Parathyroid adenoma (tissue), 2 donors: Measurements from ENCODE around the gene SOBP.

Experiments used
- H2AFZ ChIP-seq: fragments of 300-600 bp; sonication (generic); one replicate; pipeline ENCODE4 v1.7.0; 2017; ENCODE audit warnings: antibody characterized with exemption, mild to moderate bottlenecking
- H3K27ac ChIP-seq: fragments of 300-600 bp; sonication (generic); one replicate; pipeline ENCODE4 v1.7.0; 2017
- H3K27me3 ChIP-seq: fragments of 300-600 bp; sonication (generic); one replicate; pipeline ENCODE4 v1.7.0; 2017; ENCODE audit warnings: low read length; ENCODE audit not compliant: control insufficient read depth, insufficient read depth
- H3K36me3 ChIP-seq: fragments of 300-600 bp; sonication (generic); one replicate; pipeline ENCODE4 v1.7.0; 2017; ENCODE audit warnings: low read length; ENCODE audit not compliant: control insufficient read depth, insufficient read depth
- H3K4me1 ChIP-seq: fragments of 300-600 bp; sonication (generic); one replicate; pipeline ENCODE4 v1.7.0; 2017; ENCODE audit warnings: control low read depth
- H3K4me2 ChIP-seq: fragments of 300-600 bp; sonication (generic); one replicate; pipeline ENCODE4 v1.7.0; 2017; ENCODE audit warnings: low read length
- H3K4me3 ChIP-seq: fragments of 300-600 bp; sonication (generic); one replicate; pipeline ENCODE4 v1.7.0; 2017; ENCODE audit warnings: low read depth, low read length
- H3K79me2 ChIP-seq: fragments of 300-600 bp; sonication (generic); one replicate; pipeline ENCODE4 v1.7.0; 2017; ENCODE audit warnings: control low read depth
- H3K9ac ChIP-seq: fragments of 300-600 bp; sonication (generic); one replicate; pipeline ENCODE4 v1.7.0; 2017; ENCODE audit warnings: mild to moderate bottlenecking
- H3K9me3 ChIP-seq: fragments of 300-600 bp; sonication (generic); one replicate; pipeline ENCODE4 v1.7.0; 2017; ENCODE audit warnings: low read length; ENCODE audit not compliant: control insufficient read depth
- TF ChIP-seq, protein P1 (sequence below): fragments of 300-600 bp; sonication (generic); IDR thresholded peaks from one replicate; pipeline ENCODE4 v1.7.0; 2017; ENCODE audit warnings: antibody characterized with exemption, mild to moderate bottlenecking
- donor health status: primary hyperparathyroidism.

The SOBP gene

DNA sequence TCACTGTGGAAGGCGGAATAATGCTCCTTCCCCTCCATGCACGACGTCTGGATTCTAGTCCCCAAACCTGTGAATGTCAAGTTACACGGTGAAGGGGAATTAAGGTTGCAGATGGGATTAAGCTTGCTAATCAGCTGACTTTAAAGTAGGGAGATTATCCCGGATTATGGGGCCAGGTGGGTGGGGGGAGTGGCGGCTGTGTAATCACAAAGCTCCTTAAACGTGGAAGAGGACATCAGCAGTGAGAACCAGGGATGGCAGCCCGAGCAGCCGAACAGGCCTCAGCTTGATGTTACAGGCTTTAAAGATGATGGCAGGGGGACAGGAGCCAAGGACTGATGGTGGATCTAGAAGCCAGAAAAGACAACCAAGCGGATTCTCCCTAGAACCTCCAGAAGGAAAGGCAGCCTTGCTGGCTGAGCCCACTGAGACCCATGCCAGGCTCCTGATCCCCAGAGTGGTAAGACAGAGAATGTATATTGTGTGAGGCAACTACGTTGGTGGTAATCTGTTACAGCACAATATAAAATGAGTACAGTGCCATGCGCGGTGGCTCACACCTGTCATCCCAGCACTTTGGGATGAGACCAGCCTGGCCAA lies 216.7 kb downstream of the SOBP start:
- Histone ChIP-seq H3K27ac (no peak overlapping the region), H2AFZ (no peak overlapping the region), H3K4me2 (no peak overlapping the region), H3K9ac (no peak overlapping the region), H3K79me2 (no peaks in the 10 kb centered on the region), H3K4me1 (no peaks in the 10 kb centered on the region), H3K27me3 (no peaks in the 10 kb centered on the region), H3K36me3 (no peaks in the 10 kb centered on the region), H3K9me3 (no peaks in the 10 kb centered on the region), H3K4me3 (no peak overlapping the region)
- TF ChIP-seq, protein P1, sequence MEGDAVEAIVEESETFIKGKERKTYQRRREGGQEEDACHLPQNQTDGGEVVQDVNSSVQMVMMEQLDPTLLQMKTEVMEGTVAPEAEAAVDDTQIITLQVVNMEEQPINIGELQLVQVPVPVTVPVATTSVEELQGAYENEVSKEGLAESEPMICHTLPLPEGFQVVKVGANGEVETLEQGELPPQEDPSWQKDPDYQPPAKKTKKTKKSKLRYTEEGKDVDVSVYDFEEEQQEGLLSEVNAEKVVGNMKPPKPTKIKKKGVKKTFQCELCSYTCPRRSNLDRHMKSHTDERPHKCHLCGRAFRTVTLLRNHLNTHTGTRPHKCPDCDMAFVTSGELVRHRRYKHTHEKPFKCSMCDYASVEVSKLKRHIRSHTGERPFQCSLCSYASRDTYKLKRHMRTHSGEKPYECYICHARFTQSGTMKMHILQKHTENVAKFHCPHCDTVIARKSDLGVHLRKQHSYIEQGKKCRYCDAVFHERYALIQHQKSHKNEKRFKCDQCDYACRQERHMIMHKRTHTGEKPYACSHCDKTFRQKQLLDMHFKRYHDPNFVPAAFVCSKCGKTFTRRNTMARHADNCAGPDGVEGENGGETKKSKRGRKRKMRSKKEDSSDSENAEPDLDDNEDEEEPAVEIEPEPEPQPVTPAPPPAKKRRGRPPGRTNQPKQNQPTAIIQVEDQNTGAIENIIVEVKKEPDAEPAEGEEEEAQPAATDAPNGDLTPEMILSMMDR: no peak

DNA sequence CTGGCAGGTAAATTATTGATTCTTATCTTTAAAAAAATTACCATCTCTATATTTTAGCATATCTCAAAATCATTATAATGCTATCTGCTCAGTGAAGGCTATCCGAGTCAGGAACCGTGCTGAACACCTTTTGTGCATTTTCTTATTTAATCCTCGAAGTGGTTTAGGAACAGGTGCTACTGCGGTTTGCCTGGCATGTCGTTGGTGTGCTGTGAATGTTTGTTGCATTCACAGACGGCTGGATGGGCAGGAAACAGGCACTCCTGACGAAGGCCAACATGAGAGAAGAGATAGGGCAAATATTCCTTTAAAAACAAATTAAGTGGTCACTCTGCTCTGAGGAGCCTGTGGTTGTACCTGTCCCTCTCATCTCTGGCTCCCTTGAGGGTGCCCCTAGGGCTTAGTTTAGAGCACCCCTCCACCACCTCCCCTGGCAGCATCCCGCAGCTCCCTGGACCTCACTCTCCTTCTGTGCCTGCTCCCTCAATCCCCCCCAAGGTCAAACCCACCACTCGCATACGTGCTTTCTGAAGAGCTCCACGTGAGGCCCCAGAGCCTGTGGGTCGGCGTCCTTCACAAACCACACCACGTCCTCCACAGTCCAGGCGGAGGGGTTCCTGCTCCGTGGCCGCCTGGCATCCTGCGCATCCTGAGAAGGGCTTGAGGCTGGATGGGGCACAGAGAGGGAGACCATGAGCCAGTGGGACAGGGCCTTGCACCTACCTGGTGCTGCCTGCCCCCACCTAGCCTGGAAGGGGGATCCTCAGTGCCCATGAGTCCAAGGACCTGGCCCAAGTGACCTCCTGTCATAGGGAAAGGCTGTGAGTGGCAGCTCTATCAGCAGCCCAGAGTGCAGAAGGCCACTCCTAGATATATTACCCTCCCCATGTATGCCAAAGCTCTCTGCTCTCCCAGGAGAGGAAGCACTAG lies 217.7 kb downstream of the SOBP start:
- Histone ChIP-seq H3K4me3 (no peak overlapping the region), H3K9ac (no peak overlapping the region), H3K4me2 (no peak overlapping the region), H3K27ac (no peak overlapping the region), H3K79me2 (no peaks in the 10 kb centered on the region), H3K4me1 (no peaks in the 10 kb centered on the region), H3K36me3 (no peaks in the 10 kb centered on the region), H3K9me3 (no peaks in the 10 kb centered on the region), H3K27me3 (no peaks in the 10 kb centered on the region), H2AFZ (no peak overlapping the region)
- TF ChIP-seq, protein P1: no peak

DNA sequence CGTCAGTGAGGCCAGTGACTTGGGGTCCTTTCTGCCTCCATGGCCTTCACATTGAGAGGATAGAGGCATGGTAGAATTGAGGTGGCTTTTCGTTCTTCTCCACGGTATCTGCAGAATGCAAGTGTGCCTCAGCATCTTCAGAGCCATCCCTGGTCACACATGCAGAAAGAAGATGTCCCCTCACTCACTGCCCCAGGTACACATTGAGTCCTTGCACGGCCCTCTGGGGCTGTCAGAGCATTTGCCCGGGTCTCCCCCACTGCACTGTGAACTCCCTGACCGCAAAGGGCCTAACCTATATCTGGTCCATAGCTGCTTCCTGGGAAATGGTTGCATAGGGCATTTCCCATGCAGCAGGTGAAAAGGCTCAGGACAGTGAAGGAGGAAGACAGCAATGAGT lies 218.5 kb downstream of the SOBP start:
- TF ChIP-seq, protein P1: no peak
- H3K79me2 ChIP-seq: no peaks in the 10 kb centered on the region

DNA sequence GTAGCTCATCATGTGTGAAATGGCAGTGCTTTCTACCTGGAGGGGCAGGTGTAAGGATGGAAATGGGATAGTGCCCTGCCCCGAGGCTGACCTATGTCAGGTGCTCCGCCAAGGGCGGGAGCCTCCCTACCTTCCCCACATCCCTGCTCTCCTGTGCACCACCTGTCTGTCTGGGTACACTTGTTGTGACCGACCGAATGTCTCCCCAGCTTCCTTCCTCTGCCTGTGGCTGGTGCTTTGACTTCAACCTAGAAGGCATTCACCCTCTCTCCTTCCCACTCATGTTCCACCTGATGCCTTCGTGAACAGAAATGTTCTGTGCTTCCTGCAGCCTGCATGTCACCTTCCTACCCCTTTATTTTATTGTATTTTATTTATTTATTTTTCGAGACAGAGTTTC lies 219.4 kb downstream of the SOBP start:
- Histone ChIP-seq H3K9me3 (no peaks in the 10 kb centered on the region), H3K27me3 (no peaks in the 10 kb centered on the region), H3K79me2 (no peaks in the 10 kb centered on the region), H2AFZ (no peak overlapping the region), H3K4me2 (no peak overlapping the region), H3K4me1 (no peaks in the 10 kb centered on the region), H3K9ac (no peak overlapping the region), H3K4me3 (no peak overlapping the region), H3K36me3 (no peaks in the 10 kb centered on the region), H3K27ac (no peak overlapping the region)
- TF ChIP-seq, protein P1: no peak

More for the DNA sequence above, 218.5 kb downstream of the SOBP start:
- Histone ChIP-seq H3K9ac (no peak overlapping the region), H3K9me3 (no peaks in the 10 kb centered on the region), H3K4me3 (no peak overlapping the region), H3K27ac (no peak overlapping the region), H3K27me3 (no peaks in the 10 kb centered on the region), H3K4me2 (no peak overlapping the region), H3K36me3 (no peaks in the 10 kb centered on the region), H3K4me1 (no peaks in the 10 kb centered on the region), H2AFZ (no peak overlapping the region)
